DOHH2 (cell line): ENCODE data around the gene CLCNKA.

Experiments used
- EZH2phosphoT487 ChIP-seq: fragments of 200-600 bp; sonication (generic); IDR thresholded peaks from 2 replicates; pipeline ENCODE4 v1.6.1; 2017; ENCODE audit warnings: borderline replicate concordance, mild to moderate bottlenecking, antibody characterized with exemption, low read length, moderate library complexity, mixed read lengths
- TF ChIP-seq, protein P1 (sequence below): fragments of 200-600 bp; sonication (generic); IDR thresholded peaks from one replicate; pipeline ENCODE4 v1.5.1; 2014; ENCODE audit warnings: antibody characterized with exemption, mild to moderate bottlenecking, low read depth, low read length; ENCODE audit not compliant: poor library complexity, severe bottlenecking

- TF ChIP-seq, protein P1, sequence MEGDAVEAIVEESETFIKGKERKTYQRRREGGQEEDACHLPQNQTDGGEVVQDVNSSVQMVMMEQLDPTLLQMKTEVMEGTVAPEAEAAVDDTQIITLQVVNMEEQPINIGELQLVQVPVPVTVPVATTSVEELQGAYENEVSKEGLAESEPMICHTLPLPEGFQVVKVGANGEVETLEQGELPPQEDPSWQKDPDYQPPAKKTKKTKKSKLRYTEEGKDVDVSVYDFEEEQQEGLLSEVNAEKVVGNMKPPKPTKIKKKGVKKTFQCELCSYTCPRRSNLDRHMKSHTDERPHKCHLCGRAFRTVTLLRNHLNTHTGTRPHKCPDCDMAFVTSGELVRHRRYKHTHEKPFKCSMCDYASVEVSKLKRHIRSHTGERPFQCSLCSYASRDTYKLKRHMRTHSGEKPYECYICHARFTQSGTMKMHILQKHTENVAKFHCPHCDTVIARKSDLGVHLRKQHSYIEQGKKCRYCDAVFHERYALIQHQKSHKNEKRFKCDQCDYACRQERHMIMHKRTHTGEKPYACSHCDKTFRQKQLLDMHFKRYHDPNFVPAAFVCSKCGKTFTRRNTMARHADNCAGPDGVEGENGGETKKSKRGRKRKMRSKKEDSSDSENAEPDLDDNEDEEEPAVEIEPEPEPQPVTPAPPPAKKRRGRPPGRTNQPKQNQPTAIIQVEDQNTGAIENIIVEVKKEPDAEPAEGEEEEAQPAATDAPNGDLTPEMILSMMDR, result no peak
- no peak for TF ChIP-seq EZH2phosphoT487
Measured at GRCh38 chr1:16076865-16077238, 55.0 kb downstream of the CLCNKA start.
